Measurements from ENCODE around the gene GPR63. TPM values are rescaled to one million over a fixed set of nuclear protein-coding genes. Genes with fewer than 3 reads are reported as not detected.
A peak's percentile ranks its signal among the peaks of the same experiment; 100 is the strongest.
"Not testable (repeated sequence)": the region's sequence is repeated elsewhere in the genome, so short reads cannot be mapped to it uniquely, and the experiment has no call there.

The GPR63 gene
- 0.10 TPM for total RNA-seq

DNA sequence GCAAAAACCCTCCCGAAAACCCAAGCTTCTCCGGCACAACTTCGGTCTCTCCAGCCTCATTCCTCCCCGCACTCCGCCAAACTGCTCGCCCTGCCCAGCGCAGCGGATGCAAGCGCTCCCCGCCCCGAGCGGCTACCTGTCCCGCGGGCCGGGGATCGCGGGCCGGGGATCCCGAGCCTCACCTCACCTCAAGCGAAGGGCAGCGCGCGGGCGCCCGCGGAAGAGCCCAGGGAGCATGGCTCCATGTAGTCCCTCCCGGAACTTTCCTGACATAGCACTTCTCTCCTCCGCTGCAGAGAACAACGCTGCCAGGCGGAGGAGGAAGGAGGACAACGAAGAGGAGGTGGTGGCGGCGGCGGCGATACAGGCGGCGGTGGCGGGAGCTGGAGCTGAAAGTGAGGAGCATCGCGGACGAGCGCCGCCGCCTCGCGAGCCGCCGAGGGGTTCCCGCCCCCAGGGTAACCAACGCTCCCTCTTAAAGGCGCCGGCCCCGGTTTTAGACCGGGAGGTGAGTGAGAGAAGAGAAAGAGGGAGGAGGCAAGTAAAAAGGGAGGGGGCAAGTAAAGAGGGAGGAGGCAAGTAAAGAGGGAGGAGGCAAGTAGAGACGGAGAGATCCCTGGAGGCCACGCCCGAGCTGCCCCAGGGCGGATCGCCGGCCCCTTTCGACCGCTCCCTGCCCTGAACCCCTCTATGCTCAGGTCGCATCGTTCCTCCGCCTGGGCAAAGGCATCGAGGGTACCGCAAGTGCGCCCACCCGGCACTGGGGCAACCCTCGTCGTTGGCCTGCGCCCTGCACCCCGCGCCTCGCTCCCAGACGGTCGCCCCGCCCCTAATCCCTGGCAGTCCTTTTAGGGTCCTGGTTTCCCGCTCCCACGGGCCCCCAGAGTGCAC lies at the start of gene GPR63:
Gene GPR63 (minus strand): TSS at position 397 of the 891 bp plus-strand sequence. CDS start 37,746 bp downstream, outside the sequence.
- H3K9me3 ChIP-seq (ENCODE audit: low read depth, low read length) = no peaks in the 10 kb centered on the region
- peaks cover 56% of the 10 kb centered on the region for H3K27me3 ChIP-seq (ENCODE audit: insufficient read depth, low read length)
- peak within 1 kb of the TSS; percentile 39 for H3K4me3 ChIP-seq (ENCODE audit: low read length)
- peaks cover 13% of the 10 kb centered on the region for H3K4me1 ChIP-seq (ENCODE audit: insufficient read depth, low read length)

DNA sequence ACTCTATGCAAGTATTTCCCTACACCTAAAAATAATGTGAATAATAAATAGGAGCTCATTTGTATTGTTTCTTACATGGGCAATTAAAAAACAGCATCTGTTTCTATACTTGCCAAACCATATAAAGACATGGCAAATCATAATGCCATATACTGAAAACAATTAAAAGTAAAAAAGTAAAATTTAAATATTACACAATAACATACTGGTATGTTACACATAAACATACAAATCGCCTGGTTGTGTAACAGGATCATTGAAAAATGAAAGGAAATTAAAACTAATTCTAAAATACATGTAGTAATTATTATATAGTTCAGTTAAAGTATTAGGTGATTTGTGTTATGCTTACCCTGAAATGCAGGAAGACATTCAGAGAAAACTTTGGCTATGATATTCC lies 49.2 kb upstream of the GPR63 start:
- no peak overlapping the region for H3K4me3 ChIP-seq (ENCODE audit: low read length)
- H3K4me1 ChIP-seq (ENCODE audit: insufficient read depth, low read length) = no peaks in the 10 kb centered on the region
- H3K27me3 ChIP-seq (ENCODE audit: insufficient read depth, low read length) = no peaks in the 10 kb centered on the region
- no peaks in the 10 kb centered on the region for H3K9me3 ChIP-seq (ENCODE audit: low read depth, low read length)

DNA sequence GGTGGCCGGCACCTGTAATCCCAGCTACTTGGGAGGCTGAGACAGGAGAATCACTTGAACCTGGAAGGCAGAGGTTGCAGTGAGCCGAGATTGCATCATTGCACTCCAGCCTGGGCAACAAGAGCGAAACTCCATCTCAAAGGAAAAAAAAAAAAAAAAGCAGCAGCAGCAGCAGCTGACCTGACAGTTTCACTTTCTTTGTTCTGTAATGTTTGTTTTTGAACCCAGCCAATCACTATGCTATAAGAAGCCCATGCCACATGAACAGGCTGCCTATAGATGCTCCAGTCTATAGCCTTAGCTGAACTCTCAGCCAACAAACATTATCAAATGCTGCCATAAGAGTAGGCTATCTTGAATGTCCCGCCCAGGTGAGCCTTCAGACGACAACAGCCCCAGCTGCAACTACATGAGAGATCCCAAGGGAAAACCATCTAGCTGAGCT lies 47.9 kb upstream of the GPR63 start:
- not testable (repeated sequence) for H3K9me3 ChIP-seq (ENCODE audit: low read depth, low read length); H3K4me1 ChIP-seq (ENCODE audit: insufficient read depth, low read length); H3K27me3 ChIP-seq (ENCODE audit: insufficient read depth, low read length); H3K4me3 ChIP-seq (ENCODE audit: low read length)

- H3K4me1 ChIP-seq (ENCODE audit: insufficient read depth, low read length) = no peaks in the 10 kb centered on the region
- H3K27me3 ChIP-seq (ENCODE audit: insufficient read depth, low read length) = no peaks in the 10 kb centered on the region
- H3K9me3 ChIP-seq (ENCODE audit: low read depth, low read length) = no peaks in the 10 kb centered on the region
- no peak overlapping the region for H3K4me3 ChIP-seq (ENCODE audit: low read length)
These were observed 40.9 kb upstream of the GPR63 start for GRCh38 chr6:96878143-96878542.

DNA sequence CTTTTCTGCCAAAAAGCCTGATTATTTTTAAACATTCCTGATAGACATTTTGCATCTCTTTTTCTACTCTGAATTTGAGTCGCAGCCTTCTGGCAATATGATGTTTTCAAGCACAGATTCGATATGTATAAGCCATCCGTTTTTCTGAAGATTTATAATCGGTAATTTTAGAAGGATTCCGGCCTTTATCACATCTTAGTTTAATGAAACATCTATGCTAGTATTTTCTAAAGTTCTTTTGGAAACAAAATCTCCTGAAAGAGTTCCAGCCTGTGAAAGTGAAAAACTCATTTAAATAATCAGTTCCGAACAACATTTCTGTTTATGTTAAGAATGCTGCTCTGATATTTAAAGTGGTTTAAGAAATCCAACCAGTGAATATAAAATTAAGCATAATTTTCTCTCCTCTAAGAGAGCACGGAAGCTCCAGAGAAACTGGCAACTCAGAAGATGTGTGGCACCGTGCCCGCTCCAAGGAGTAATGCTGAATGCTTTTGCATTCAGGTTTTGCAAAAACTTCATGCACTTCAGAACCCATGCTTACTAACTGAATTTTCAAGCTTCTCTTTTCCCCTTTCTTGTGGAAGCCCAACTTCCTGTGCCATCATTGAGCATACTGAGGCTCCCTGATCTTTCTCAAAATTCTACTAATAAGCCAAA lies 39.7 kb upstream of the GPR63 start:
- no peaks in the 10 kb centered on the region for H3K9me3 ChIP-seq (ENCODE audit: low read depth, low read length)
- no peak overlapping the region for H3K4me3 ChIP-seq (ENCODE audit: low read length)
- H3K27me3 ChIP-seq (ENCODE audit: insufficient read depth, low read length) = no peaks in the 10 kb centered on the region
- no peaks in the 10 kb centered on the region for H3K4me1 ChIP-seq (ENCODE audit: insufficient read depth, low read length)

GRCh38 chr6:96872976-96873375 lies 35.7 kb upstream of the GPR63 start:
- no peaks in the 10 kb centered on the region for H3K27me3 ChIP-seq (ENCODE audit: insufficient read depth, low read length)
- H3K9me3 ChIP-seq (ENCODE audit: low read depth, low read length) = no peaks in the 10 kb centered on the region
- no peaks in the 10 kb centered on the region for H3K4me1 ChIP-seq (ENCODE audit: insufficient read depth, low read length)
- H3K4me3 ChIP-seq (ENCODE audit: low read length) = no peak overlapping the region

DNA sequence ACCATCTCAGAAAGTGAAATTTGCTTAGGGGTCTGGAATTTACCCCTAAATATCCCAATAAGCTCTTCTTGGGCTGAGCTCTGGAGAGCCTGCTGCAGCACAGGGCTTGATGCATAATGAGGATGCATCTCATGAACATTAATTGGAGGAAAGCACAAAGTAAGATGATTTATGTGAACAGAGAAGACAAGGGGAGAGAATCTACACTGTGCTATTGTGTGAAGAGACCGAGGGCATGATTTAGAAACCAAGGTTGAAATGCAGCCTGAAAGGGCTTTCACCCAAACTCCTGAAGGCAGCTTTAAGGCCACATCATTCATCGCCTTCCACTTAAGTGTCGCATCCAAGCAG lies 27.8 kb upstream of the GPR63 start:
- Histone ChIP-seq H3K4me1 (ENCODE audit: insufficient read depth, low read length) (no peaks in the 10 kb centered on the region), H3K27me3 (ENCODE audit: insufficient read depth, low read length) (peaks cover 5% of the 10 kb centered on the region), H3K9me3 (ENCODE audit: low read depth, low read length) (no peaks in the 10 kb centered on the region), H3K4me3 (ENCODE audit: low read length) (no peak overlapping the region)

DNA sequence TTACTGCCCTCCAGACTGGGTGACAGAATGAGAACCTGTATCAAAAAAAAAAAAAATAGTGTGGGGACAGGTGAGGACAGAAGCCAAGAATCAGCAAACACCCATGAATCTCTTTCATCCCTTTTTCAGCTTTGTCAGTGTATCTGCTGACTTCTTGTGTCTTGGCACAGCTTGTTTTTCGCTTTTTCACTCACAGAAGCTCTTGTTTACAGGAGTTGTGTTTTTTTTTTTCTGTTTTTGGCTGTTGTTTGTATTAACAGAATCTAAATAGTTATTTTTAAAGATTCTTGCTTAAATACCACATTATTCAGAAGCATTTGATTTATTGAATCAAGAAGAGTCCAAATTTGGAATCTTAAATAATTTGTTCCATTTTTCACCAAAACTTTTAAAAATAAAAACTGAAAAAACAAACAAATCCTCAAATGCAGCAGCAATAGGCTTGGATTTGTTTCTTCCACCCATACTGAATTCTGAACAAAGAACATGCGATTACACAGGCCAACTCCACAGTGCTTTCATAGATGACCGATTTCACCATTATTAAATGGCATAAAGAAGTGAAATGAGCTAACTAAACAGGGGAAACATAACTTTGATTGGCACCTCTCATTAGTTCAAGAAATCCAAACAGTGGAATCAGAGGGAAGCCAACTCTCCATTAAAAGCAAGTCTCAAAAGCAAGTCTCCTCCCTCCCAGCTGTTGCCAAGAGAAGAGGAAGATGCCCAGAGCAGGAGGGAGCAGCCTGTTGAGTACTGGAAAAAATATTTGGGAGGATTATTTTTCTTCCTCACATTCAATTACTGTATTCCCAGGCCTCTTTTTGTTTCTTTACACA lies 27.2 kb upstream of the GPR63 start:
- no peaks in the 10 kb centered on the region for H3K4me1 ChIP-seq (ENCODE audit: insufficient read depth, low read length)
- no peak overlapping the region for H3K4me3 ChIP-seq (ENCODE audit: low read length)
- peaks cover 5% of the 10 kb centered on the region for H3K27me3 ChIP-seq (ENCODE audit: insufficient read depth, low read length)
- H3K9me3 ChIP-seq (ENCODE audit: low read depth, low read length) = no peaks in the 10 kb centered on the region

GRCh38 chr6:96862560-96862959 lies 25.3 kb upstream of the GPR63 start:
- H3K4me3 ChIP-seq (ENCODE audit: low read length) = no peak overlapping the region
- H3K27me3 ChIP-seq (ENCODE audit: insufficient read depth, low read length) = peaks cover 4% of the 10 kb centered on the region
- H3K9me3 ChIP-seq (ENCODE audit: low read depth, low read length) = no peaks in the 10 kb centered on the region
- no peaks in the 10 kb centered on the region for H3K4me1 ChIP-seq (ENCODE audit: insufficient read depth, low read length)

GRCh38 chr6:96861588-96861987 lies 24.3 kb upstream of the GPR63 start:
- no peak overlapping the region for H3K4me3 ChIP-seq (ENCODE audit: low read length)
- H3K9me3 ChIP-seq (ENCODE audit: low read depth, low read length) = no peaks in the 10 kb centered on the region
- no peaks in the 10 kb centered on the region for H3K4me1 ChIP-seq (ENCODE audit: insufficient read depth, low read length)
- peaks cover 3% of the 10 kb centered on the region for H3K27me3 ChIP-seq (ENCODE audit: insufficient read depth, low read length)

DNA sequence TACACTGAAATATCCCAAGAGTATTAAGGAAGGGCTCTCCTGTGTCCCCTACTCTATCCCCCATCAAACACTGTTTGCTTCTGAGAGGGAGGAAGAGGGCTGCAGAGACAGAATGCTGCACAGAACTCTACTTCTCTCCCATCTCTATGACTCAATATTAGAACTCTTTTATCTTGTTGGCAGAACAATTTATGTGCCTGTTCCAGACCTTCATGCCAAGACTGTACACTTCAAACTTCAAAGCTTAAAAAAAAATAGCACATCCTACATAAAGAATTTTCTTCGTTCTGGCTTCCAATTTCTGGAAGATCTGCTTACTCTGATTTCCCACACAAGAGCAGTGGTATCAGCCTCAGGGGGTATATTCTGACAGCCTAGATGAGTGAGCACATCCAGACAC lies 19.6 kb upstream of the GPR63 start:
- Histone ChIP-seq H3K4me1 (ENCODE audit: insufficient read depth, low read length) (no peaks in the 10 kb centered on the region), H3K9me3 (ENCODE audit: low read depth, low read length) (no peaks in the 10 kb centered on the region), H3K27me3 (ENCODE audit: insufficient read depth, low read length) (peaks cover 3% of the 10 kb centered on the region), H3K4me3 (ENCODE audit: low read length) (no peak overlapping the region)

- Histone ChIP-seq H3K27me3 (ENCODE audit: insufficient read depth, low read length) (peaks cover 3% of the 10 kb centered on the region), H3K4me3 (ENCODE audit: low read length) (no peak overlapping the region), H3K4me1 (ENCODE audit: insufficient read depth, low read length) (no peaks in the 10 kb centered on the region), H3K9me3 (ENCODE audit: low read depth, low read length) (no peaks in the 10 kb centered on the region)
These were observed 15.8 kb upstream of the GPR63 start for GRCh38 chr6:96853083-96853482.

GRCh38 chr6:96852605-96853004 lies 15.3 kb upstream of the GPR63 start:
- H3K9me3 ChIP-seq (ENCODE audit: low read depth, low read length) = no peaks in the 10 kb centered on the region
- H3K4me1 ChIP-seq (ENCODE audit: insufficient read depth, low read length) = no peaks in the 10 kb centered on the region
- no peak overlapping the region for H3K4me3 ChIP-seq (ENCODE audit: low read length)
- peaks cover 3% of the 10 kb centered on the region for H3K27me3 ChIP-seq (ENCODE audit: insufficient read depth, low read length)

- Histone ChIP-seq H3K4me3 (ENCODE audit: low read length) (no peak overlapping the region), H3K27me3 (ENCODE audit: insufficient read depth, low read length) (peaks cover 3% of the 10 kb centered on the region), H3K4me1 (ENCODE audit: insufficient read depth, low read length) (no peaks in the 10 kb centered on the region), H3K9me3 (ENCODE audit: low read depth, low read length) (no peaks in the 10 kb centered on the region)
These were observed 14.6 kb upstream of the GPR63 start for GRCh38 chr6:96851858-96852257.

DNA sequence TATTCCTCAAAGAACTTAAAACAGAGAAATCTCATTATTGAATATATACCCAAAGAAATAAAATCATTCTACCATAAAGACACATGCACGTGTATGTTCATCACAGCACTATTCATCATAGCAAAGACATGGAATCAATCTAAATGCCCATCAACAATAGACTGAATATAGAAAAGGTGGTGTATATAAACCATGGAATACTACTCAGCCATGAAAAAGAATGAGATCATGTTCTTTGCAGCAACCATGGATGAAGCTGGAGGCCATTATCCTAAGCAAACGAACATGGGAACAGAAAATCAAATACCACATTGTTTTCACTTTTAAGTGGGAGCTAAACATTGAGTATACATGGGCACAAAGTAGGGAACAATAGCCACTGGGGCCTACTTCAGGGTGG lies 12.3 kb upstream of the GPR63 start:
- Histone ChIP-seq H3K27me3 (ENCODE audit: insufficient read depth, low read length) (peaks cover 15% of the 10 kb centered on the region), H3K4me3 (ENCODE audit: low read length) (no peak overlapping the region), H3K4me1 (ENCODE audit: insufficient read depth, low read length) (no peaks in the 10 kb centered on the region), H3K9me3 (ENCODE audit: low read depth, low read length) (peaks cover 6% of the 10 kb centered on the region)
